H1 (cell line): ENCODE measurements around the gene SVOPL.

Experiments used
- CTCF ChIP-seq, 3 experiments: IDR thresholded peaks; 1 replicate in 2 of 3; 2 replicates in 1 of 3; pipeline versions ENCODE4 v1.5.1 to v1.6.1; 2011; ENCODE audit warnings: low read length in 3 of 3, mild to moderate bottlenecking in 3 of 3, inconsistent platforms in 2 of 3, low read depth in 1 of 3, moderate library complexity in 1 of 3; ENCODE audit not compliant: insufficient read depth in 1 of 3; ENCODE audit errors: control extremely low read depth in 1 of 3
- EZH2 ChIP-seq: fragments of 200-600 bp; sonication (generic); IDR thresholded peaks from 2 replicates; pipeline ENCODE4 v1.7.1; 2012; ENCODE audit warnings: low read depth, mild to moderate bottlenecking, moderate library complexity, low read length, inconsistent platforms; ENCODE audit not compliant: severe bottlenecking
- POLR2A ChIP-seq, 2 experiments: IDR thresholded peaks; 1 replicate in 1 of 2; 2 replicates in 1 of 2; pipeline ENCODE4 v1.6.1; 2011; ENCODE audit warnings: low read depth in 2 of 2, low read length in 2 of 2, mild to moderate bottlenecking in 2 of 2; ENCODE audit errors: control extremely low read depth in 1 of 2
- YY1 ChIP-seq: IDR thresholded peaks from 2 replicates; pipeline ENCODE4 v1.6.1; 2011; ENCODE audit warnings: low read depth, mild to moderate bottlenecking, low read length
- TF ChIP-seq, protein P1 (sequence below): IDR thresholded peaks from 2 replicates; pipeline ENCODE4 v1.6.1; 2011; ENCODE audit warnings: low read depth, mild to moderate bottlenecking, low read length; ENCODE audit not compliant: insufficient read depth

GRCh38 chr7:138616085-138616484 lies 85.1 kb downstream of the SVOPL start:
- TF ChIP-seq EZH2: no peak
- TF ChIP-seq POLR2A (IDR thresholded peaks at IDR 0.05; ENCODE audit: control extremely low read depth in 1 of 2, low read depth in 2 of 2, low read length in 2 of 2): no peak
- no peak for TF ChIP-seq CTCF (IDR thresholded peaks at IDR 0.05; ENCODE audit: control extremely low read depth in 1 of 3, insufficient read depth in 1 of 3, low read depth in 1 of 3, low read length in 3 of 3)
- TF ChIP-seq, protein P1, sequence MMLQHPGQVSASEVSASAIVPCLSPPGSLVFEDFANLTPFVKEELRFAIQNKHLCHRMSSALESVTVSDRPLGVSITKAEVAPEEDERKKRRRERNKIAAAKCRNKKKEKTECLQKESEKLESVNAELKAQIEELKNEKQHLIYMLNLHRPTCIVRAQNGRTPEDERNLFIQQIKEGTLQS: no peak
- TF ChIP-seq YY1: no peak
